ENCODE results near the gene RPTN.
A peak's percentile ranks its signal among the peaks of the same experiment; 100 is the strongest.

RPTN gene

GRCh38 chr1:152165286-152166077, 6.5 kb upstream of the RPTN start:
- no peak for TF ChIP-seq CTCF (IDR thresholded peaks at IDR 0.05; ENCODE audit: insufficient read depth, low read depth, low read length, missing control alignments)
- DNase-seq (ENCODE audit: low read depth) = no peak
- no peak overlapping the region for H3K4me3 ChIP-seq (ENCODE audit: low read length)

GRCh38 chr1:152164517-152165136, 5.6 kb upstream of the RPTN start:
- no peak overlapping the region for H3K4me3 ChIP-seq (ENCODE audit: low read length)
- peak; percentile 91 for DNase-seq (ENCODE audit: low read depth)
- TF ChIP-seq CTCF (IDR thresholded peaks at IDR 0.05; ENCODE audit: insufficient read depth, low read depth, low read length, missing control alignments) = no peak

GRCh38 chr1:152162792-152163463, 3.9 kb upstream of the RPTN start:
- DNase-seq (ENCODE audit: low read depth) = peak; percentile 93
- H3K4me3 ChIP-seq (ENCODE audit: low read length) = no peak overlapping the region
- peak; percentile 7 for TF ChIP-seq CTCF (IDR thresholded peaks at IDR 0.05; ENCODE audit: insufficient read depth, low read depth, low read length, missing control alignments)

GRCh38 chr1:152160576-152160975, 1.5 kb upstream of the RPTN start:
- DNase-seq (ENCODE audit: low read depth) = no peak
- H3K4me3 ChIP-seq (ENCODE audit: low read length) = no peak overlapping the region

GRCh38 chr1:152153996-152154395, 5.0 kb downstream of the RPTN start:
- no peak overlapping the region for H3K4me3 ChIP-seq (ENCODE audit: low read length)
- TF ChIP-seq CTCF (IDR thresholded peaks at IDR 0.05; ENCODE audit: insufficient read depth, low read depth, low read length, missing control alignments) = no peak

More at GRCh38 chr1:152160576-152160975, 1.5 kb upstream of the RPTN start:
- no peak for TF ChIP-seq CTCF (IDR thresholded peaks at IDR 0.05; ENCODE audit: insufficient read depth, low read depth, low read length, missing control alignments)

GRCh38 chr1:152151646-152152045, 7.4 kb downstream of the RPTN start:
- no peak for TF ChIP-seq CTCF (IDR thresholded peaks at IDR 0.05; ENCODE audit: insufficient read depth, low read depth, low read length, missing control alignments)

More at GRCh38 chr1:152153996-152154395, 5.0 kb downstream of the RPTN start:
- no peak for DNase-seq (ENCODE audit: low read depth)

More at GRCh38 chr1:152151646-152152045, 7.4 kb downstream of the RPTN start:
- DNase-seq (ENCODE audit: low read depth) = no peak
- H3K4me3 ChIP-seq (ENCODE audit: low read length) = no peak overlapping the region

All from epithelial cell of esophagus (primary cell).